ENCODE data around the gene TSGA10.
"Not testable (repeated sequence)": the region's sequence is repeated elsewhere in the genome, so short reads cannot be mapped to it uniquely, and the experiment has no call there.

The TSGA10 gene

GRCh38 chr2:99153921-99154604, 679 bp downstream of the TSGA10 start:
- no peak for DNase-seq

DNA sequence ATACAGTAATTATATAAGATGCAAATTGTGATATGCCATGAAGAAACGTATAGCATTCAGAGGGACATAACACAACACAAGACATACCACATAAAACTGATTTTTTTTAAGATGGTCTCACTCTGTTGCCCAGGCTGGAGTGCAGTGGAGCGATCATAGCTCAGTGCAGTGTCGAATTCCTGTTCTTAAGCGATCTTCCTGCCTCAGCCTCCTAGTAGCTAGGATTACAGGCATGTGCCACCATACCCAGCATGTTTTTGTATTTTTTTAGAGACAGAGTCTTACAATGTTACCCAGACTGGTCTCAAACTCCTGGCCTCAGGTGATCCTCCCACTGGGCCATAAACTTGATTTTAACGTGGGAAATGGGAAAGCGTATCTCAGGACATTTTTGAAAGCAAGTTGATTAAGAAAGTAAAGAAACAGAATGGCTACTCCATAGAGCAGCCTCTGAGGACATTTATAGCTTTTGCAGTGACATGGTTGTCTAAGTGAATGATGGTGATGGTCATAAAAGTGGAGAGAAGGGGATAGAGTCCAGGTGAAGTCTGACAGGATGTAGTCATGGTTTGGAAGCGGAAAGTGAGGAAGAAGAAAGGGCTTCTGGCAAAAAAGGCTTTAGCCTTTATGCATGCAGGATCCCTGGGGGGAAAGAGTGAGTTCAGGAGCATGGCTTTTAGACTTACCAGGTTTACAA, 2.4 kb downstream of the TSGA10 start:
- DNase-seq: no peak

DNA sequence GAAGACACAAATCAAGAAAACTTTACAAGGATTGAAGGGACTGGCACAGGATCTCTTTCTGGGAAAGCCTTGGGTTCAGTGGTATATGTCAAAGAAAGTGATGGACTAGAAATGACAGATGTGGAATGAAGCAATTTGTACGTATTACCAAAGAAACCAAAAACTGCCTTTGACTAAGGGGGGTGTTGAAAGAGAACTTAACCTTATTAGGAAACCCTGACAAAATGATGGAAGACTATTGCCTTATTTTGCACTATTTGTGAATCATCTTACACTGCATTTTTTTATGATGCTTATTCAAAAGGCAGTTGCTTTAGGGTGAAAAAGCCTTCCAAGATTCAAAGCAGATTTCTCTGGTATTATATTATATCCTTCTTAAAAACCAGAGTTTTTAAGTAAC, 4.0 kb downstream of the TSGA10 start:
- DNase-seq: no peak

DNA sequence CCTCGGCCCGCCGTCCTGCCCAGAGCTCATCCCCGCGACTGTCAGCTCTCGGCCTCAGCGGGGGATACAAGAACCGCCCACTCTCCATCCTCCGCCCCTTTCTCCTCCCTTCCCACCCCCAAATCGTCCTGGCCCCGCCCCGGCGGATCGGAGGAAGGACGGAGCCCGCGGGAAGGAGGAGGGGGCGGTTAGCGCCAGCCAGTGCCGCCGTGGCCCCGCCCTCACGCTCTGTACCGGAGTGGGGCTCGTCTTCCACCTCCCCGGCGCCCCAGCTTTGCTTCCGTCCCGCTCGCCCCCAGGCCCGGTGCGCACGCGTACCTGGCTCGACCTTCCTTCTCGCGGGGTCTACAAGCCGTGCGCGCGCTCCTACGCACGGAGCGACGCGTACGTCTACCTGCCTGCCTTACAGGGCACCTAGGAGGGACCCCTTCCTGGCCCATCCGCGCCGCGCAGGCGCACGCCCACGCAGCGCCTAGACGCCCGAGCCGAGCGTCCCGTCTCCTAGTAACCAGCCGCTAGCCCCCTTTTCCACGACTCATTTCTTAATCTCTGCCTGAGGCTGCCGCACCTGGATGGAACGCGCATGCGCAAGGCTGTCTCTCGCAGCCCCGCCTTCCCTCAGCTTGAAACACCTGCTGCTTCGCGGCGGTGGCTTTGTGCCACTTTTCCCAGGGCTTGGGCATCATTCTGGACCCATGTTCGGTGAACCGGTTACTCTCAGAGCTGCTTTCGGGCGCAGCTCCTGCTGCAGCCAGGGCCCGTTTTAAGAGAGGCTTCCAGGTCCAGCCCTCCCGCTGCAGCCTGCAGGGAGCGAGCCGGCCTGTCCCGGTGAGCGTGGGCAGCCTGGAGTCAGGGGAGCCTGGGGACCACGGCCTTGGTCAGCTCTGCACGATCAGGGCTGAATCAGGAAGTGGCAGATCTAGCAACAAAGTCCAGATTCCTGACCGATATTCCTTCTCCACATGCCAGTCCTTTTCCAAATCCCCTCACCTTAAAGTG, 13.3 kb downstream of the TSGA10 start, which contains the start of gene C2orf15:
Gene C2orf15, plus strand, starts transcription at position 598 of the 999 bp plus-strand sequence. CDS start 8,852 bp downstream, outside the sequence.
- peak; percentile 94 for DNase-seq

DNA sequence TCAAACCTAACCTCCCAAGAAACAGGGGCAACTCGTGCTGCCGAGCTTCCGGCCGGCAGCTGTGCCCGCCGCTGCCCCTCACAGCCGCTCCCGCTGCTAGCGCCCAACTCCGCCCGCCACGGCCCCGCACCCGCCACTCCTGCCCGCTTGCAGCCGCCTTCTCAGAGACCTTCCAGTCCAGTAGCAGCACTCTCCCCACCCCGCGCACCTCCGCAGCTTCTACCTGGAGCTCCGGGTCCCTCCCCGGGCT, 14.0 kb downstream of the TSGA10 start:
- DNase-seq: no peak

GRCh38 chr2:99140056-99140859, 14.5 kb downstream of the TSGA10 start:
- no peak for DNase-seq

DNA sequence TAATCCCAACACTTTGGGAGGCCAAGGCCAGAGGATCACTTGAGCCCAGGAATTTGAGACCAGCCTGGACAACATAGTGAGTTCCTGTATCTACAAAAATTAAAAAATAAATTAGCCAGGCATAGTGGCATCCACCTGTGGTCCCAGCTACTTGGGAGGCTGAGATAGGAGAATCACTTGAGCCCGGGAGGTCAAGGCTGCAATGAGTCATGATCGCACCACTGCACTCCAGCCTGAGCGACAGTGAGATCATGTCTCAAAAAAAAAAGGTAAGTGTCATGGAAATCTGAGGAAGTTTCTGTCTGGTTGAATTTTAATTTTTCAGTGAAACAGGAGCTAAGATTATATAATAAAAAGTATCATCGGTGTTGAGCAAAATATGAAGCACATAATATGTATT, 15.7 kb downstream of the TSGA10 start:
- no peak for DNase-seq

GRCh38 chr2:99135044-99135556, 19.6 kb downstream of the TSGA10 start:
- DNase-seq: not testable (repeated sequence)

DNA sequence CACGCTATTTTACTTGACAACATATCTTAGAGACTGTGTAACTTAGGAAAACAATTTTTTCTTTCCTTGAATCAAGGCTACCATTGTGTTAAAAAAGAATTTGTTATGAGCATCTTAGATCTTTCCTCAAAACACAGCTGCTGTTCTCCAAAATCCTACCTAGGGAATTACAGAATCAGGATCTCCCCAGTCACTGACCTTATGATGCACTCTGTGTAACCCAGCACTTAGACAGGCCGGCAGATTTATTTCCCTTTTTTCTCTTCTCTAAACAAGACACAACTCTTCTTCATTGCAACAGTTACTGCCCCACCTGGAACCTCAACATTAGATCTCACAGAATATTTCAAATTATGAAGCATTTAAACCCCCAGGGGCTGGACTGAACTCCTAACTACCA, 26.8 kb downstream of the TSGA10 start:
- no peak for DNase-seq

GRCh38 chr2:99112617-99113016, 42.1 kb downstream of the TSGA10 start:
- DNase-seq: peak; percentile 35

GRCh38 chr2:99111945-99112344, 42.8 kb downstream of the TSGA10 start:
- DNase-seq: no peak

GRCh38 chr2:99111236-99111635, 43.5 kb downstream of the TSGA10 start:
- no peak for DNase-seq

DNA sequence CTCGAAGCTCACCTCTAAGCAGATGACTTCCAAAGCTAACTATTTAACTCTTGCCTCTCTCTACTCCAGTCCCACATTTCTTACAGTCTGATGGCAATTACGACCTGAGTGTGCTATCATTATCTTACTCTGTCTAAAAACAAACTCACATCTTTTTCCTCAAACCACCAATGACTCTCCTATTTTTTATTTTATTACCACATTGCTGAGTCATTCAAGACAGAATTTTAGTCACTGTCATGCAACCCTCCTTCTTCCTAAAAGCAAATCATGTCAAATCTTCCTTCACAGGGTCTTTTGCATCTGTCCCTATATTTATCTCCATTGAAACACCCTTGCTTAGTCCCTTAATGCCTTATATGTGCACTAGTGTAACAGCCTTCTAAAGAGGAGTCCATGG, 47.8 kb downstream of the TSGA10 start:
- DNase-seq: no peak

- no peak for DNase-seq
Observed at GRCh38 chr2:99104006-99104405, 50.7 kb downstream of the TSGA10 start.

DNA sequence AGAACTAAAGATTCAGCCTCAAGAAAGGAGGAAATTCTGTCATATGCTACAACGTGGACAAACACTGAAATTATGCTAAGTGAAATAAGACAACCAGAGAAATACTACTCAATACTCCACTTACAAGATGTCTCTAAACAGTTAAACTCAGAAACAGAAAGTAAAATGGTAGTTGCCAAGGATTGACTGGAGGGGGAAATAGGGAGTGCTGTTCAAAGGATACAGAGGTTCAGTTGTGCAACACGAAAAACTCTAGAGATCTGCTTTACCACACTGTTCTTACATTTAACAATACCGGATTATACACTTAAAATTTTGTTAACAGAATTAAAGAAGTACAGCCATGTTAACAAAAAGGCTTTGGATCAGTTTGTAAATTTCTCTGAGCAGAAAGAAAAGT, 53.0 kb downstream of the TSGA10 start:
- peak; percentile 29 for DNase-seq

- no peak for DNase-seq
Observed at GRCh38 chr2:99096728-99097127, 58.0 kb downstream of the TSGA10 start.

DNA sequence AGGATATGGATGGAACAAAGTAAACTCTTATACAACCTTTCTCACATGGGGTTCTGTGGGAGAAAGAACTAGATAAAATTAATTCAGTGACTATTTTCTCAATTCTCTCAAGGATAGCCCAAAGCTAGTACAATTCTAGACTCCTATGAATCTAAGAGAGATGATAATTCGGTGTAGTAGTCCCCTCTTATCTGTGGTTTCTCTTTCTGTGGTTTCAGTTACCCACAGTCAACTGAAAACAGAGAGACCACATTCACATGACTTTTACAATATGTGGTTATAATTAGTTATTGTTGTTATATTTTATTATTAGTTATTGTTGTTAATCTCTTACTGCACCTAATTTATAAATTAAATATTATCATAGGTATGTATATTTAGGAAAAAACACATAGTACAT, 66.7 kb downstream of the TSGA10 start:
- no peak for DNase-seq

DNA sequence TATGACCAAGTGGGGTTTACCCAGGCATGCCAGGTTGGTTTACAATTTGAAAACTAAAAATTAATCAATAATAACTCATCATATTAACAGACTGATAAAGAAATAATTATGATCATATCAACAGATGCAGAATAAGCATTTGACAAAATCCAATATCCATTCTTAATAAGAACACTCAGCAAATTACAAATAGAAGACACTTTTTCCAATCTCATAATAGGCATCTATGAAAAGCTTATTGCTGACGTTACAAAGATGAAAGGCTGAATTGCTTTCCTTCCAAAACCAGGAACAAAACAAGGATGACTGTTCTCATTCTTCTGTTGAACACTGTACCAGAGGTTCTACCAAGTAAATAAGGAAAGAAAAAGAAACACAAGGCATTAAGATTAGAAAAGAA, 68.4 kb downstream of the TSGA10 start:
- DNase-seq: no peak

GRCh38 chr2:99085421-99085820, 69.3 kb downstream of the TSGA10 start:
- no peak for DNase-seq

GRCh38 chr2:99084256-99084655, 70.5 kb downstream of the TSGA10 start:
- DNase-seq: no peak

- DNase-seq: no peak
Observed at GRCh38 chr2:99081891-99082290, 72.9 kb downstream of the TSGA10 start.

- no peak for DNase-seq
Observed at GRCh38 chr2:99079226-99079625, 75.5 kb downstream of the TSGA10 start.

DNA sequence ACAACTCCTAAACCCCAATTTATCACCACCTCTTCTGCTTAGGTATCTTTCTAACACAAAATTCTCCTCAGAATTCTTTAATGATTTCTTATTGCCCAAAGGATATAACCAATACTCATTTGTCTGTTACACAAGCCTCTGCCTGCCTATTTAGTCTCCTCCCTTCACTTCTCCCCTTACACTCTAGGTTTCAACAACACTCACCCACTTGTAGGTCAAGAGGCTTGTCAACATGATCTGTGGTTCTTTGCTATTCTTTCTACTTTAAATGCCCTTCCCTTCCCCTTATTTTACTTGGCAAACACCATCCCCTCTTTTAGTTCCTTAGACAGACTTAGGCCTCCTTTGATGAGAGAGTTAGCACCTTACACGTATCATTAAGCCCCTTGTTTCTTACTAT, 82.2 kb downstream of the TSGA10 start:
- DNase-seq: no peak
